ENCODE data around the gene RAPGEF3. TPM values are rescaled to one million over a fixed set of nuclear protein-coding genes. Genes with fewer than 3 reads are reported as not detected.
A peak's percentile ranks its signal among the peaks of the same experiment; 100 is the strongest.

RAPGEF3 gene
- total and polyA plus RNA-seq, 2 donors (not counting 1 experiment from before 2014, with no cell fraction given) = 1.8 to 5.2 TPM

DNA sequence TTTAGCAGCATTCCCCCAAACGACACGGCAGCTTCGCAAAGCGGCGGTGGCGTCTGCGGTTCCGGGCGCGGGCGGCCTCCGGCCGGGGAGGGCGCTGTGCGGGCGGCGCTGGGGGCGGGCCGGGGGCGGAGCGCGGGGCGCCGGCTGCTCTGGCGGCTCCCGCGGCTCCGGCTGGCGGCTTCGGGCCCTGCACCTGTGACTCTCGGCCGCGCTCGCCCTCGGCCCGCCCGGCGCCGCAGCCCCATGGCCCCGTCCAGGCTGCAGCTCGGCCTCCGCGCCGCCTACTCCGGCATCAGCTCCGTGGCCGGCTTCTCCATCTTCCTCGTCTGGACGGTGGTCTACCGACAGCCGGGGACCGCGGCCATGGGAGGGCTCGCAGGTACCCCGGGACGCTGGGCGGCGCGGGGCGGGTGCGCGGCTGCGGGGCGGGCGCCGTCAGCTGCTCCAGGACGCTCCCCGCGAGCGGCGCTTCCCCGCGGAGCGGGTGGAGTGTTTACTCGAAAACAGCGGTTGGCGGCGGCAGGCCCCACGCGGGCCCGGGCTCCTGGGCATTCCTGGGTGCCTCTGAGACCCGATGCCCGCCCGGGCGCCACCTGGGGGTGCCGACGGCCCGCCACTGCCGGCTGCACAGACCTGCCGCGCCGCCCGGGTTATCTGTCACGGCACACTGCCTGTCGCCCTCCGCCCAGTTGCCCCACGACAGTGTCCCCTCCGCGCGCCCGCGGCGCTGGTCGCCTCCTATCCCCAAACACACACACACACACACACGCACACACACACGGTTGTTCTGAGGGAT is 14.6 kb upstream of the RAPGEF3 start, which contains the start of gene SLC48A1:
Gene SLC48A1 (plus strand): TSS at position 177 of the 796 bp plus-strand sequence. CDS start 67 bp downstream, at position 244.
- intact Hi-C loops (cut with micrococcal nuclease) = loop anchor here (1.0 to 2.0 kb wide), 3 partner anchors 14 to 68 kb away; partner anchors contain the start of gene RAPGEF3

More for the DNA sequence above, 14.6 kb upstream of the RAPGEF3 start, which contains the start of gene SLC48A1:
- Mint-ChIP-seq H3K27ac (peak within 1 kb of the TSS; percentile 86), H3K9me3 (ENCODE audit: insufficient read depth) (no peaks in the 10 kb centered on the region), H3K4me3 (peak within 1 kb of the TSS; percentile 93), H3K4me1 (peaks cover 24% of the 10 kb centered on the region), H3K27me3 (no peaks in the 10 kb centered on the region)
- no peak for TF ChIP-seq EZH2 (IDR thresholded peaks at IDR 0.05; ENCODE audit: borderline replicate concordance, insufficient read depth, low read depth, low read length, poor library complexity, severe bottlenecking)
- TF ChIP-seq, protein P1, sequence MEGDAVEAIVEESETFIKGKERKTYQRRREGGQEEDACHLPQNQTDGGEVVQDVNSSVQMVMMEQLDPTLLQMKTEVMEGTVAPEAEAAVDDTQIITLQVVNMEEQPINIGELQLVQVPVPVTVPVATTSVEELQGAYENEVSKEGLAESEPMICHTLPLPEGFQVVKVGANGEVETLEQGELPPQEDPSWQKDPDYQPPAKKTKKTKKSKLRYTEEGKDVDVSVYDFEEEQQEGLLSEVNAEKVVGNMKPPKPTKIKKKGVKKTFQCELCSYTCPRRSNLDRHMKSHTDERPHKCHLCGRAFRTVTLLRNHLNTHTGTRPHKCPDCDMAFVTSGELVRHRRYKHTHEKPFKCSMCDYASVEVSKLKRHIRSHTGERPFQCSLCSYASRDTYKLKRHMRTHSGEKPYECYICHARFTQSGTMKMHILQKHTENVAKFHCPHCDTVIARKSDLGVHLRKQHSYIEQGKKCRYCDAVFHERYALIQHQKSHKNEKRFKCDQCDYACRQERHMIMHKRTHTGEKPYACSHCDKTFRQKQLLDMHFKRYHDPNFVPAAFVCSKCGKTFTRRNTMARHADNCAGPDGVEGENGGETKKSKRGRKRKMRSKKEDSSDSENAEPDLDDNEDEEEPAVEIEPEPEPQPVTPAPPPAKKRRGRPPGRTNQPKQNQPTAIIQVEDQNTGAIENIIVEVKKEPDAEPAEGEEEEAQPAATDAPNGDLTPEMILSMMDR (IDR thresholded peaks at IDR 0.05) = peak; percentile 36
- Histone ChIP-seq H3K27ac (ENCODE audit: low read length in 2 of 2) (peak within 1 kb of the TSS; percentile 53 to 54), H2AFZ (ENCODE audit: insufficient read depth, low read depth, low read length, poor library complexity, severe bottlenecking) (peak within 1 kb of the TSS; percentile 92), H3K4me2 (replicated peaks; ENCODE audit: low read depth, low read length, poor library complexity, severe bottlenecking) (peak within 1 kb of the TSS; percentile 84), H3K9me3 (ENCODE audit: control extremely low read depth in 1 of 3, control insufficient read depth in 2 of 3, insufficient read depth in 1 of 3, low read length in 2 of 3) (no peaks in the 10 kb centered on the region), H3K4me1 (ENCODE audit: control insufficient read depth in 2 of 2, insufficient read depth in 2 of 2, low read length in 2 of 2) (peaks cover 6 to 27% of the 10 kb centered on the region in 2 donors), H3K27me3 (replicated peaks in 1 of 4; ENCODE audit: control extremely low read depth in 1 of 4, control insufficient read depth in 3 of 4, insufficient read depth in 4 of 4, low read length in 3 of 4) (no peaks in the 10 kb centered on the region), H3K79me2 (ENCODE audit: control insufficient read depth, insufficient read depth, low read length) (peaks cover 28% of the 10 kb centered on the region), H4K20me1 (ENCODE audit: control insufficient read depth, insufficient read depth, low read length, poor library complexity, severe bottlenecking) (peaks cover 22% of the 10 kb centered on the region), H3K4me3 (ENCODE audit: control extremely low read depth in 1 of 5, extremely low read depth in 1 of 5, insufficient read depth in 1 of 5, low read depth in 2 of 5, low read length in 4 of 5) (peak within 1 kb of the TSS in 4 of 5 experiments; percentile 39 to 75 (median 62)), H3K36me3 (replicated peaks in 1 of 2; ENCODE audit: control extremely low read depth in 1 of 2, control insufficient read depth in 1 of 2, extremely low read depth in 1 of 2, insufficient read depth in 2 of 2, low read length in 1 of 2) (no peaks in the 10 kb centered on the region), H3K9ac (ENCODE audit: low read length) (peak within 1 kb of the TSS; percentile 74)
- peak; percentile 92 for ATAC-seq (ENCODE audit: low read depth)
- CTCF ChIA-PET = interaction anchor here (0.6 to 20.0 kb wide), 12 partner anchors 8 to 122 kb away, joined by 3 to 584 read pairs (median 4); partner anchors contain the start of genes ENDOU, RAPGEF3 and RPAP3
- POLR2A ChIA-PET = interaction anchor here (0.6 to 1.5 kb wide), 4 partner anchors 12 to 66 kb away, joined by 3 to 5 read pairs (median 4); partner anchors contain the start of gene RAPGEF3
- peak; percentile 88 for DNase-seq
- WGBS (ENCODE audit: insufficient coverage) = under 1% methylated on average over 99 of the region's 106 CpGs
